Measurements from ENCODE around the gene FAM98B. TPM values are rescaled to one million over a fixed set of nuclear protein-coding genes. Genes with fewer than 3 reads are reported as not detected.

The FAM98B gene
- 10 to 100 TPM; 30.8 to 44.9 (median 40.1) TPM for total RNA-seq (2021; fragmentation: NEBNext Ultra II Directional; extraction: Animal tissue kit (Norgen Biotek cat#: 25700))
- long read RNA-seq, partial matches to known transcripts: 0 of 2 reads
- long read RNA-seq, other reads (novel, unspliced or antisense): 2 of 2 reads

DNA sequence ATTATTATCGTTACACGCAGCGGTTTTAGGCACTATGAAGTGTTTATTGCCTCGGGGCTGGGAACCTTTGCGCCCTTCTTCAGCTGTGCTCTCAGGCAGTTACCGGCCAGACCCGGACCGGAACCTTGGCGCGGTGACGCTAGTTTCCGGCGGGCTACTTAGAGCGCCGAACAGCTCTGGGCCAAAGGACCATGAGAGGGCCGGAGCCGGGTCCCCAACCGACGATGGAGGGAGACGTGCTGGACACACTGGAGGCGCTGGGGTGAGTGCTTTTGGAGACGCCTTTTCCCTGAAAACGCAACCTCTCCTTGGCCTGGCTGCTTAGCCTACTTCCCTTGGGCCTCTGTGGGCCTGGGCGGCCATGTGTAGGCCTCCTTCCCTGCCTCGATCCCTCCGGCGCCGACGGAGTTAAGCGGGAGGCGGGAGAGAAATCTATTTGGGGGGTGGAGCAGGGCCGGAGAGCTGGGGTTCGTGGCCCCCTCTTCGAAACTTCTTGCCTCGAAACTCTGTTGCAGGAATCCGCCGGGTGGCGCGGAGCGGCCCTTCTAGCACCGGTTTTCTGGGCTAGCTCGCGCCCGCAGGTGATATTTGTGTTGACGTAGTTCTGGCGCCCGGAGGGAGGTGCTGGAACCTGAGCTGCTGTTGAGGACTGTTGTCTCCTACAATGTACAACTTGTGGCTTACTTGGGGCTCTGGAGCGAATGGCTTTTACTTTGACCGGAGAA lies at the start of gene FAM98B:
TSS of gene FAM98B (plus strand) at position 157 of the 725 bp plus-strand sequence. CDS start at position 192, 35 bp downstream.
- Mint-ChIP-seq H3K4me1 (ENCODE audit: low read depth) (peaks cover 23% of the 10 kb centered on the region), H3K9me3 (no peaks in the 10 kb centered on the region), H3K36me3 (ENCODE audit: low read depth) (no peaks in the 10 kb centered on the region), H3K27me3 (ENCODE audit: insufficient read depth) (peaks cover 6% of the 10 kb centered on the region), H3K27ac (peak within 1 kb of the TSS; percentile 93), H3K4me3 (peak within 1 kb of the TSS; percentile 89)
- TF ChIP-seq, protein P1, sequence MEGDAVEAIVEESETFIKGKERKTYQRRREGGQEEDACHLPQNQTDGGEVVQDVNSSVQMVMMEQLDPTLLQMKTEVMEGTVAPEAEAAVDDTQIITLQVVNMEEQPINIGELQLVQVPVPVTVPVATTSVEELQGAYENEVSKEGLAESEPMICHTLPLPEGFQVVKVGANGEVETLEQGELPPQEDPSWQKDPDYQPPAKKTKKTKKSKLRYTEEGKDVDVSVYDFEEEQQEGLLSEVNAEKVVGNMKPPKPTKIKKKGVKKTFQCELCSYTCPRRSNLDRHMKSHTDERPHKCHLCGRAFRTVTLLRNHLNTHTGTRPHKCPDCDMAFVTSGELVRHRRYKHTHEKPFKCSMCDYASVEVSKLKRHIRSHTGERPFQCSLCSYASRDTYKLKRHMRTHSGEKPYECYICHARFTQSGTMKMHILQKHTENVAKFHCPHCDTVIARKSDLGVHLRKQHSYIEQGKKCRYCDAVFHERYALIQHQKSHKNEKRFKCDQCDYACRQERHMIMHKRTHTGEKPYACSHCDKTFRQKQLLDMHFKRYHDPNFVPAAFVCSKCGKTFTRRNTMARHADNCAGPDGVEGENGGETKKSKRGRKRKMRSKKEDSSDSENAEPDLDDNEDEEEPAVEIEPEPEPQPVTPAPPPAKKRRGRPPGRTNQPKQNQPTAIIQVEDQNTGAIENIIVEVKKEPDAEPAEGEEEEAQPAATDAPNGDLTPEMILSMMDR (IDR thresholded peaks at IDR 0.05): no peak; the same call in 1 of the 2 replicates
- DNase-seq: peak; percentile 86

DNA sequence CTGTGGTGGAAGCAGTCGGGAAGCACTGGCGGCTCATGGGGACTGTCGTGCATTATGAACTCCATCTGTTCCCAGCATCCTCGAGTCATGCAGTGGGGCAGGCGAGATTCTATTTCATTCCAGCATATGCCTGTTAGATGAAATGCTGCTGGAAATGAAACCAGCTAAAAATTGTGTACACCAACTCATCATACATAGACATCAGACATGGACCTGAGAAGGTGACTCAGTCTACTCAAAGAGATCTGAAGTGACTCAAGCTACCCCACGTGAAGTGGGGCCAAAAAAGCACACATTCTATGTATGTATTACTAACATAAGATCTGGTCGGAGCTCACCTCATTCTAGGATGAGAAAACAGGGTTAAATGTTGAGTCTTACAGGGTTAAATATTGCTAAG lies 47.5 kb upstream of the FAM98B start:
- Mint-ChIP-seq H3K27me3 (ENCODE audit: insufficient read depth) (peaks cover 2% of the 10 kb centered on the region; the same call in 1 of the 2 replicates), H3K4me3 (peak overlapping the region; percentile 9; the same call in 1 of the 2 replicates), H3K27ac (no peak overlapping the region), H3K4me1 (ENCODE audit: low read depth) (peaks cover 19% of the 10 kb centered on the region), H3K9me3 (peaks cover 3% of the 10 kb centered on the region; the same call in 1 of the 2 replicates), H3K36me3 (ENCODE audit: low read depth) (no peaks in the 10 kb centered on the region)
- DNase-seq: no peak
- TF ChIP-seq, protein P1 (IDR thresholded peaks at IDR 0.05): no peak

DNA sequence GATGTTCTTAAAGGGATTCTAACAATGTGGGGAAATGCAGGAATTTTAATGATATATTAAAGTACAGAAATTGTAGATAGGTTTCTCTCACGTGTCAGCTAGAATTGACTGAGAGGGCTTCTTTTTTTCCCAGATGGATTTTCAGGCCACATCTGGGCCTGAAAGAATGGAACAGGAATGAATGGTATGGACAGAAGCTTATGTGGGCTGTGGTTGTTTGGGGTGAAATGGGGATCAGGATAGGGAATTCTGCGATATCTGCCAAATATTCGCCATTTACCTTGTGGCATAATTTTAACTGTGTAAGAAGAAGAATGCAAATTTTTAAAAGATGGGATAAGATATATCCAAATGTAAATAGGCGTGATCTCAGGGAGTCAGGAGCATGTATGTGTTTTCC lies 45.4 kb upstream of the FAM98B start:
- H3K9me3 Mint-ChIP-seq: no peaks in the 10 kb centered on the region
- H3K4me3 Mint-ChIP-seq: no peak overlapping the region
- peaks cover 4% of the 10 kb centered on the region; the same call in 1 of the 2 replicates for H3K27me3 Mint-ChIP-seq (ENCODE audit: insufficient read depth)
- no peaks in the 10 kb centered on the region for H3K36me3 Mint-ChIP-seq (ENCODE audit: low read depth)
- DNase-seq: no peak
- H3K27ac Mint-ChIP-seq: no peak overlapping the region
- peaks cover 11% of the 10 kb centered on the region for H3K4me1 Mint-ChIP-seq (ENCODE audit: low read depth)
- TF ChIP-seq, protein P1 (IDR thresholded peaks at IDR 0.05): no peak

DNA sequence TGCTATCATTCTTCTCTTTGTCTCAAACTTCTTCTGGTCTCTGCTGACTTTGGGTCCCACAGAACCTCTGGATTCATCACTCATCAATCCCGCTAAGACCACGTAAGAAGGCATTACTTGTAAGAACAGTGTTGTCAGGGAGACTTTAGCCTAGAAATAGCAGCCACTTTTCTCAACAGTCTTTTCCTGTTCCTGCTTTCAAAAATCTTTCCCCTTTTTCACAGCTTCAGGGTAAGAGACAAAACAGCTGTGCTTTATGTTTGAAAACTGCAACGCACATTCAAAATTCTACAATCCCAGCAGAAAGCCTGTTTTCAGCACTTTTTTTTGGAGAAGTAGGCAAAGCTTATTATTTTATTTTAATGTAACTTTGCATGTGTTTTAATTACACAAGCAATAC lies 42.0 kb upstream of the FAM98B start:
- Mint-ChIP-seq H3K27me3 (ENCODE audit: insufficient read depth) (peaks cover 14% of the 10 kb centered on the region), H3K4me3 (no peak overlapping the region), H3K4me1 (ENCODE audit: low read depth) (0 out of 2 replicates have a peak, but pooled peaks cover under 1% of the 10 kb centered on the region), H3K9me3 (no peaks in the 10 kb centered on the region), H3K27ac (no peak overlapping the region), H3K36me3 (ENCODE audit: low read depth) (no peaks in the 10 kb centered on the region)
- no peak for DNase-seq
- TF ChIP-seq, protein P1 (IDR thresholded peaks at IDR 0.05): no peak

DNA sequence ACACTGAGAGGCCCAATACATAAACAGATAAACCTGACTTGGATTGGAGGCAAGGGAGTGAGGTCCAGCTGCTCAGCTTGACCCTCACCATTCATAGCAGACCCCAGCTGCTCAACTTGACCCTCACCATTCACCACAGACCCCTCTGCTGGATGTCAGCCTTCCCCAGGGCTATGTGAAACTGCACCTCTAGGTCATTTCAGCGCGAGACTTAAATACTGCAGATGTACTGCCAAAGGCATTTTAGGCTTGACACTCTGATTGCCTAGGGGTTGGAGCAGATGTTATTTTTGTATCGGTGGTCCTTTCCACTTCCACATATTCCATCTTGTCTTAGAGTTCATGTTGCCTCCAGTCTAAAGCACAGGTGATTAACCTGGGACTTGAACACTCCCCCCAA lies 41.5 kb upstream of the FAM98B start:
- Mint-ChIP-seq H3K27ac (no peak overlapping the region), H3K4me1 (ENCODE audit: low read depth) (no peaks in the 10 kb centered on the region)
- no peak for DNase-seq

More for the DNA sequence above, 41.5 kb upstream of the FAM98B start:
- TF ChIP-seq, protein P1 (IDR thresholded peaks at IDR 0.05): no peak
- Mint-ChIP-seq H3K9me3 (no peaks in the 10 kb centered on the region), H3K27me3 (ENCODE audit: insufficient read depth) (peaks cover 16% of the 10 kb centered on the region), H3K4me3 (no peak overlapping the region), H3K36me3 (ENCODE audit: low read depth) (no peaks in the 10 kb centered on the region)

All from HFFc6 (cell line).